Measurements from ENCODE around the gene COL6A2. TPM values are rescaled to one million over a fixed set of nuclear protein-coding genes. Genes with fewer than 3 reads are reported as not detected.

COL6A2 gene
- total RNA-seq, 1 donor from 2014 or later = 2.0 TPM

- no peaks in the 10 kb centered on the region for H3K4me1 Mint-ChIP-seq
- intact Hi-C loops (cut with micrococcal nuclease) = no loop called here
- H3K36me3 Mint-ChIP-seq (ENCODE audit: low read depth) = no peaks in the 10 kb centered on the region
- DNase-seq = no peak
- no peaks in the 10 kb centered on the region for H3K27me3 Mint-ChIP-seq
- no peak overlapping the region for H3K27ac Mint-ChIP-seq
- no peak overlapping the region for H3K4me3 Mint-ChIP-seq
- no peaks in the 10 kb centered on the region for H3K9me3 Mint-ChIP-seq
These were observed 25.1 kb downstream of the COL6A2 start for GRCh38 chr21:46122758-46123683.

- DNase-seq = no peak
- Mint-ChIP-seq H3K27ac (no peak overlapping the region), H3K36me3 (ENCODE audit: low read depth) (no peaks in the 10 kb centered on the region), H3K9me3 (no peaks in the 10 kb centered on the region), H3K4me1 (no peaks in the 10 kb centered on the region), H3K27me3 (no peaks in the 10 kb centered on the region), H3K4me3 (no peak overlapping the region)
- intact Hi-C loops (cut with micrococcal nuclease) = no loop called here
These were observed 26.4 kb downstream of the COL6A2 start for GRCh38 chr21:46124083-46124925.

- Mint-ChIP-seq H3K4me3 (no peak overlapping the region), H3K36me3 (ENCODE audit: low read depth) (no peaks in the 10 kb centered on the region), H3K27me3 (no peaks in the 10 kb centered on the region), H3K9me3 (no peaks in the 10 kb centered on the region), H3K27ac (no peak overlapping the region), H3K4me1 (no peaks in the 10 kb centered on the region)
- DNase-seq = no peak
- intact Hi-C loops (cut with micrococcal nuclease) = no loop called here
These were observed 27.3 kb downstream of the COL6A2 start for GRCh38 chr21:46124926-46125845.

GRCh38 chr21:46125846-46126301 lies 28.0 kb downstream of the COL6A2 start:
- Mint-ChIP-seq H3K4me1 (no peaks in the 10 kb centered on the region), H3K9me3 (no peaks in the 10 kb centered on the region), H3K36me3 (ENCODE audit: low read depth) (no peaks in the 10 kb centered on the region), H3K4me3 (no peak overlapping the region), H3K27ac (no peak overlapping the region), H3K27me3 (no peaks in the 10 kb centered on the region)
- intact Hi-C loops (cut with micrococcal nuclease) = no loop called here
- DNase-seq = no peak

GRCh38 chr21:46126309-46127238 lies 28.7 kb downstream of the COL6A2 start:
- no peaks in the 10 kb centered on the region for H3K9me3 Mint-ChIP-seq
- H3K4me1 Mint-ChIP-seq = no peaks in the 10 kb centered on the region
- DNase-seq = no peak
- H3K27me3 Mint-ChIP-seq = no peaks in the 10 kb centered on the region
- H3K36me3 Mint-ChIP-seq (ENCODE audit: low read depth) = no peaks in the 10 kb centered on the region
- no peak overlapping the region for H3K4me3 Mint-ChIP-seq
- intact Hi-C loops (cut with micrococcal nuclease) = no loop called here
- no peak overlapping the region for H3K27ac Mint-ChIP-seq

GRCh38 chr21:46127239-46128105 lies 29.6 kb downstream of the COL6A2 start:
- no peak overlapping the region for H3K27ac Mint-ChIP-seq
- intact Hi-C loops (cut with micrococcal nuclease) = no loop called here
- no peak overlapping the region for H3K4me3 Mint-ChIP-seq
- no peaks in the 10 kb centered on the region for H3K27me3 Mint-ChIP-seq
- no peaks in the 10 kb centered on the region for H3K4me1 Mint-ChIP-seq
- no peak for DNase-seq
- H3K36me3 Mint-ChIP-seq (ENCODE audit: low read depth) = no peaks in the 10 kb centered on the region
- H3K9me3 Mint-ChIP-seq = no peaks in the 10 kb centered on the region

GRCh38 chr21:46128106-46128932 lies 30.4 kb downstream of the COL6A2 start:
- H3K4me3 Mint-ChIP-seq = no peak overlapping the region
- no peak for DNase-seq
- H3K27me3 Mint-ChIP-seq = no peaks in the 10 kb centered on the region
- intact Hi-C loops (cut with micrococcal nuclease) = no loop called here
- H3K4me1 Mint-ChIP-seq = no peaks in the 10 kb centered on the region
- H3K27ac Mint-ChIP-seq = no peak overlapping the region
- no peaks in the 10 kb centered on the region for H3K36me3 Mint-ChIP-seq (ENCODE audit: low read depth)
- no peaks in the 10 kb centered on the region for H3K9me3 Mint-ChIP-seq

GRCh38 chr21:46128933-46129571 lies 31.1 kb downstream of the COL6A2 start:
- no peaks in the 10 kb centered on the region for H3K36me3 Mint-ChIP-seq (ENCODE audit: low read depth)
- H3K4me1 Mint-ChIP-seq = no peaks in the 10 kb centered on the region
- intact Hi-C loops (cut with micrococcal nuclease) = no loop called here
- H3K4me3 Mint-ChIP-seq = no peak overlapping the region
- no peaks in the 10 kb centered on the region for H3K27me3 Mint-ChIP-seq
- H3K27ac Mint-ChIP-seq = no peak overlapping the region
- DNase-seq = no peak
- no peaks in the 10 kb centered on the region for H3K9me3 Mint-ChIP-seq

- DNase-seq = no peak
- intact Hi-C loops (cut with micrococcal nuclease) = no loop called here
- no peaks in the 10 kb centered on the region for H3K27me3 Mint-ChIP-seq
- H3K36me3 Mint-ChIP-seq (ENCODE audit: low read depth) = no peaks in the 10 kb centered on the region
- H3K27ac Mint-ChIP-seq = no peak overlapping the region
- no peaks in the 10 kb centered on the region for H3K9me3 Mint-ChIP-seq
- H3K4me3 Mint-ChIP-seq = no peak overlapping the region
- H3K4me1 Mint-ChIP-seq = no peaks in the 10 kb centered on the region
These were observed 32.1 kb downstream of the COL6A2 start for GRCh38 chr21:46129846-46130651.

- Mint-ChIP-seq H3K4me3 (no peak overlapping the region), H3K27me3 (no peaks in the 10 kb centered on the region), H3K4me1 (no peaks in the 10 kb centered on the region), H3K27ac (no peak overlapping the region), H3K9me3 (no peaks in the 10 kb centered on the region), H3K36me3 (ENCODE audit: low read depth) (no peaks in the 10 kb centered on the region)
- DNase-seq = no peak
- intact Hi-C loops (cut with micrococcal nuclease) = no loop called here
These were observed 33.1 kb downstream of the COL6A2 start for GRCh38 chr21:46130831-46131587.

Data from activated CD4-positive, alpha-beta T cell treated with anti-CD3 and anti-CD28 coated beads, Interleukin-2, amount 10 ng/mL, durations not matched to agents 24 days and 14 days (primary cell).